HK-2 (cell line): ENCODE data around the gene KCNAB1.
A peak's percentile ranks its signal among the peaks of the same experiment; 100 is the strongest.

ENCODE experiments used
- DNase-seq: peaks from one replicate; pipeline ENCODE4 v3.0.0-alpha.2; 2018; ENCODE audit not compliant: unreplicated experiment

The KCNAB1 gene

GRCh38 chr3:156489462-156489911 lies 369.1 kb downstream of the KCNAB1 start:
- DNase-seq = no peak

DNA sequence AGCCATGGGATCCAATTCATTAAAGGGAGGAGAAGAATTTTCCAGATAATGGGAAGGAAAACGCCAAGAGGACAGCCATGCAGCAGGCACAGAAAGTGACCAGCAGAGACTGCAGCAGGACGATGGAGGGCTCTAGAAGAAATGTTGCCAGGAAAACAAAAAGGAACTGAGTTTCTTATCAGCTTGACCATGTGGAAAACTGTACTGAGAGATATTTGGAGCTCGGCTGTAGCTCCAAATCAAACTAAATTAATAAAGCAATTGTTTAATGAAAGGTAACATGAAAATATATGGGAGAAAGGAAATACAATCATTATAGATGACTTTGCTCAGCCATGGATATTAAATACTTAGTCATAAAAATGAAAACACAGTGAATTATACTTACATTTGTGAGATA lies 370.8 kb downstream of the KCNAB1 start:
- DNase-seq = no peak

- DNase-seq = no peak
Observed at GRCh38 chr3:156492801-156493261, 372.5 kb downstream of the KCNAB1 start.

DNA sequence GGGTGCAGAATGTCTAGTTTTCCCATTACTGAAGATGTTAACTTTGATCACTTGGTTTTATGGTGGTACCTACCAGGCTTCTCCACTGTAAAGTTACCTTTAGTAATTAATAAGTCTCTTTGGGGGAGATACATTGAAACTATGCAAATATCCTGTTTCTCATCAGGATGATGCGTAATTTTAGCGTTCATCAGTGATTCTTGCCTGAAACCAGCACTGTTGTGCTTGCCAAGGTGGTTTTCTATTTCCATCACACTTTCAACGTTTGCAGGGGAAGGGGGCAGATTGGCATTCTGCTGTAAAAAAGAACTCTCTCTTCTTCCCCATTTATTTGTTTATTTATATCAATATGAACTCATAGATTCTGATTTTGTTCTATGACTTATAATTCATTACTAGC lies 373.5 kb downstream of the KCNAB1 start:
- no peak for DNase-seq

DNA sequence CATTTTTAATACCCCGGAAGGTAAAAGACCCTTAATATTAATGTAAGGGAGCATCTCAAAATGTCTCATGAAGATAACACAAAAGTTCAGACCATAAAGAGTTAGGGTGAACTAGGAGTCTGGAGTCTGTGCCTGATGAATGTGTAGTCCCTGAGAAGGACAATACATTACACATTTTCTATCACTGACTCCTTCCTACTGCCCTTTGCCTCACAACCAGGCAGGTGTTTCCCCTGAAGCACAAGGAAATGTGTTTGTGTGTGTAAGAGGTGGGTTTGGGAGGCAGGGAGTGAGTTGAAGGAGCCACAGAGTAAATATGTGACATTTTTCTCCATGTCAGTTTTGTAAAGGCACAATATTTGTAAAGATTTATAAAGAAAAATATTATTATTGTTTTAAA lies 375.4 kb downstream of the KCNAB1 start:
- DNase-seq = no peak

- DNase-seq = no peak
Observed at GRCh38 chr3:156497326-156497725, 376.9 kb downstream of the KCNAB1 start.

DNA sequence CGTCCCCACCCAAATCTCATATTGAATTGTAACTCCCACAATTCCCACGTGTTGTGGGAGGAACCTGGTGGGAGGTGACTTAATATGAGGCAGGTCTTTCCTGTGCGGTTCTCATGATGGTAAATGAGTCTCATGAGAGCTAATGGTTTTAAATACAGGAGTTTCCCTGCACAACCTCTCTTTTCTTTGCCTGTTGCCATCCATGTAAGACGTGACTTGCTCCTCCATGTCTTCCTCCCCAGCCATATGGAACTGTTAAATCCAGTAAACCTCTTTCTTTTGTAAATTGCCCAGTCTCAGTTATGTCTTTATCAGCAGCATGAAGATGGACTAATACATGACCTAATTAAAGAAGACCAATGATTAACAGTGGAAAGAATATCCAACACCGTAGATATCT lies 377.9 kb downstream of the KCNAB1 start:
- DNase-seq = no peak

DNA sequence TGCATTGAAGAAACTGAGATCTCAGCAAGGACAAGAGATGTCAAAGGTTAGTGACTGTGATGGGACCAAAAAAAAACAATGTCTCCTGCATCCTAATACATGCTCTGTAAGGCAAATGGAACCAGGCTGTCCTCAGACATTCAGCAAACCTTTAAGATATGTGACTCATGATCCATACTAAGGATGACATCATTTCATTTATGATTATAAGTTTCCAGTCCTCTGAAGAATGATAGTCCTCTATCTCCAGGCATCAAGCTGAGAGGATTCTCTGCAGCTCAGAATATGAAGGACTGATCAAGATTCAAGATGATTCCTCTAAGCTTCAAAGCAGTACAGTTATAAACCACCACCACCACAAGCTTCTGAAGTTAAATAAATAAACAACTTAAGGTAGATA lies 386.9 kb downstream of the KCNAB1 start:
- DNase-seq = no peak

GRCh38 chr3:156509189-156510174 lies 389.1 kb downstream of the KCNAB1 start:
- DNase-seq = no peak

DNA sequence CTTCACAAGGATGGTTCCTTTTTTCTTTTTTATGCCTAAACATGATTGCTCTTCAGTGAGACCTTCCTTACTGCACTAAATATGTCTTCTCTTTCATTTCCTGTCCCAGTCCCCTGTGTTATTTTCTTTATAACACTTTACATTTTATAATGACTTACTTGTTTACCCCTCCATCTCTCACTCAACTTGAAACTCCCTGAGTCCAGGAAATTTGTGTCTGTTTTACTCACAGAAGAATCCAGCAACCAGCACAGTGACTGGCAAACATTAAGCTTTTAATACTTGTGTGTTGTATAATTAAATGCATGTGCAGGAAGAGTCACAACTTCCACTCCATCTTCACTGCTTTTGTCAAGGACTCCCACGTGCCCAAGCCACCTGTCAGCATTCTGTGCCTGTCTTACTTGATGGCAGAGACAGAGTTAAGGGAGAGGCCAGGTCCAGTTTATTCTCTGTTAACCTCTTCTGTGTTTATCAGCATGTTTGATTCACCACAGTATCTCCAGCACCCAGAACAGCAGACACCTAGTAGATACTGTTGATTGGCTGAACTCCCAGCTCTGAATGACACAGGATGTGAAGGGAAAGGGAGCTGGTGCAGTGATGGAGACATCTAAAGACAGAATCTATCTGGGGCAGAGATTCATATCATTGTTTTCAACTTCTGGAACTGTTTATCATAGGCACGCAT lies 391.8 kb downstream of the KCNAB1 start:
- DNase-seq = no peak

- DNase-seq = no peak
Observed at GRCh38 chr3:156513619-156514018, 393.2 kb downstream of the KCNAB1 start.

GRCh38 chr3:156516284-156516683 lies 395.9 kb downstream of the KCNAB1 start:
- no peak for DNase-seq

- no peak for DNase-seq
Observed at GRCh38 chr3:156516961-156517360, 396.6 kb downstream of the KCNAB1 start.

DNA sequence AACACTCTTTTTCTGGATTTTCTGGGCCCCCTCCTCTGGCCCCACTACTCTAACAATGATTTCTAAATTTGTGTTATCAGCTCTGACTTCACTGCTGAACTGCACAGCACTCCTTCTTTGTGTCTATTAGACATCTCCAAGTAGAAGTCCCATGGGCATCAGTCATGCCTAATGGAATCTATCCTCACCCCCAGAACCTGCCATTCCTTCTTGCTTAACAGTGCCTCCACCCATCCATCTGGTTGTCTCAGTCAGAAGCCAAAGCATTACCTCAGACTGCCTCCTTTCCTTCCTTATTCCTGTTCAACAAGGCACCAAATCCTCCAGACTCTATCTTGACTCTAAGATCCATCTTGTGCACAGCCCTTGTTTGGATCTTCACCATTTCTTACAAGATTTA lies 398.3 kb downstream of the KCNAB1 start:
- no peak for DNase-seq

GRCh38 chr3:156519758-156520162 lies 399.4 kb downstream of the KCNAB1 start:
- DNase-seq = no peak

GRCh38 chr3:156522673-156523072 lies 402.3 kb downstream of the KCNAB1 start:
- DNase-seq = no peak

- no peak for DNase-seq
Observed at GRCh38 chr3:156525808-156526207, 405.4 kb downstream of the KCNAB1 start.

- no peak for DNase-seq
Observed at GRCh38 chr3:156527060-156527459, 406.7 kb downstream of the KCNAB1 start.

GRCh38 chr3:156530980-156531379 lies 410.6 kb downstream of the KCNAB1 start:
- no peak for DNase-seq

- no peak for DNase-seq
Observed at GRCh38 chr3:156532730-156533129, 412.4 kb downstream of the KCNAB1 start.

- no peak for DNase-seq
Observed at GRCh38 chr3:156533205-156533604, 412.8 kb downstream of the KCNAB1 start.

DNA sequence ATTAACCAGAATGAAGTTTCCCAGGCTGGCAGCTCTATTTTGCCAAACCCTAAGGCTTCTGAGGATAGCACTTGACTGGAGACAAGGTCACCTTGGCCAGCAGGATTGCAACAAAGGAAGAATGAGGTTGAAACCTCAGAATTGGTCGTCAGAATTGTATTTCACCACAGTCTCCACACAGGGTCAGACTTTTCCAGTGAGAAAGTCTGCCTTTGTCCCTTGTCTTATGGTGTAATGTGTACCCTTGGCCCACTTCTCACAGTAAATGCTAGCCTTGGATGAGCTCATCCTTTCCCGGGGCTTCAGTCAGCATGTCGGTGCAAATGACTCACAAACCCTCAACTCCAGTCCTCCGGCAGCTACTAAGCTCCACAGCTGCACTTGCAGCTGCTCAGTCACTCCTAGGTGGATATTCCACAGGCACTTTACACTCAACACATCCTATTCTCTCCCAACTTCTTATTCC lies 414.8 kb downstream of the KCNAB1 start:
- DNase-seq = peak; percentile 90

DNA sequence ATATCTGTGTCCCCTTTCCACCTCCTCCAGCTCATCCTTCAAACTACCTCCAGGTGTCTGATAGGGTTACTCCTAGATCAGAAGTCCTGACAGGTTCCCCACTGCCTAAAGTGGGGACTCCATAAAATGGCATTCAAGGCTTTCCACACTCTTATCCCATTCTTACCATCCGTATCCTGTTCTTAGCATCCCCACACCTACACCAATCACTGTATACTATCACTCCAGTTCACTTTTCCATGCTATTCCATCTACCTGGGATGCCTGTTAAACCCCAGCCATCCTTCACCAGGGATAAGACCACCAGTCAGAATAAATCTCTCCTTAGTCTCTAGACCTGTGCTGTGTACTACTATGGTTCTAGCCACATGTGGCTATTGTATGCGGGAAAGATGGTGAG lies 415.4 kb downstream of the KCNAB1 start:
- DNase-seq = no peak
